Activated T-helper 1 cell treated with Interleukin-2 at 50 U/mL for 16 hours (primary cell): ENCODE measurements around the gene TP53I3.
"Not testable (repeated sequence)": the region's sequence is repeated elsewhere in the genome, so short reads cannot be mapped to it uniquely, and the experiment has no call there.

Experiments used
- DNase-seq: peaks from one replicate; pipeline ENCODE4 v3.0.0-alpha.2; 2020; ENCODE audit warnings: low read depth

Gene TP53I3

DNA sequence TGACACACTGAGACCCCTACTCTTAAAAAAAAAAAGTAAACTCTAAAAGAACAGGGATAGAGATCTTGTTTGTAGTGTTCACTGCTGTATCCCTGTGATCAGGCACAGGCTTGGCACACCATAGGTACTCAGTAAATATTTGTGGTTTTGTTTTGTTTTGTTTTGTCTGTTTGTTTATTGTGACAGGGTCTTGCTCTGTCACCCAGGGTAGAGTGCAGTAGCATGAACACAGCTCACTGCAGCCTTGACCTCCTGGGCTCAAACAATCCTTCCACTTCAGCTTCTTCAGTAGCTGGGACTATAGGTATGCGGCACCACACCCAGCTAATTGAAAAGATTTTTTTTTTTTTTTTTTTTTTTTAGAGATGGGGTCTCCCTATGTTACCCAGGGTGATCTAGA lies 31.7 kb downstream of the TP53I3 start:
- no peak for DNase-seq

DNA sequence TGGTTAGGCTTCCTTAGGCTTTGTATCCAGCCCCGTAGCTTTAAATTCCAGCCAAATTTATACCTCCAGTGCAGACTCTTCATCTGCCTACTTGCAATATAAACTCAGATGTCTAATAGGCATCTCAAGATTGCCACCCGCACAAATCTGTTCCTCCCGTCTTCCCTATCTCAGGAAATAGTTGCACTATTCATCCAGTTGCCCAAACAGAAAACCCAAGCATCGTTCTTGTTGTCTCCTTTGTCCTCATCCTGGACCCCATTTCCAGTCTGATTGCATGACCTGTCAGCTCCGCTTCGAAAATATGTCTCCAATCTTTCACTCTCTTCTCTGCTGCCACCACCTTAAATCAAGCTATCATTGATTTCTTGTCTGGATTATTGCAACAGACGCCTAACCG lies 32.8 kb downstream of the TP53I3 start:
- DNase-seq = no peak

GRCh38 chr2:24050041-24050979 lies 34.3 kb downstream of the TP53I3 start:
- DNase-seq = no peak

DNA sequence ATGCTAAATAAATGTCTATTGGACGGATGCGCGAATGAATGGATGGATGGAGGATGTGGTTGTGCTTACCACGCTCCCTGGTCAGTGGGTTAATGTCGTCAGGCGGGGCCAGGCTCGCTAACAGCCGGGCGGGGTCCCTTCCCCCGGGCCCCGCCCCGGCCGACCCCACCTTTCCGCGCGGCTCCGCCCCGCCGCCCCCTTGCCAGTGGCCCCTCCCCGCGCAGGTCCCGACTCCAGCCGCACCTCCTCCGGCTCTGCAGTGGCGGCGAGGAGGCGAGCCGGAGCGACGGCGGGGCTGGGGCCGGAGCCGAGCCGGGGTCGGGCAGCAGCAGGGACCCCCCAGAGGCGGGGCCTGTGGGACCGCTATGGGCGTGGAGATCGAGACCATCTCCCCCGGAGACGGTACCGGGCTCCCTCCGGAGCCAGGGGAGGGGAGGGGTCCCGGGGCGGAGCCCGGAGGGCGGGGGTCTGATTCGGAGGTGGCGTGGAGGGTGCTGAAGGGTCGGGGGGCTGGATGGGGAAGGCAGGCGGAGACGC lies 35.1 kb downstream of the TP53I3 start, which contains the start of gene FKBP1B:
Gene FKBP1B (plus strand): TSS at position 257 of the 537 bp plus-strand sequence. CDS start 109 bp downstream, at position 366.
- DNase-seq = peak; percentile 29

- no peak for DNase-seq
Observed at GRCh38 chr2:24048769-24049484, 35.7 kb downstream of the TP53I3 start.

GRCh38 chr2:24047703-24048033 lies 37.0 kb downstream of the TP53I3 start:
- DNase-seq = no peak

DNA sequence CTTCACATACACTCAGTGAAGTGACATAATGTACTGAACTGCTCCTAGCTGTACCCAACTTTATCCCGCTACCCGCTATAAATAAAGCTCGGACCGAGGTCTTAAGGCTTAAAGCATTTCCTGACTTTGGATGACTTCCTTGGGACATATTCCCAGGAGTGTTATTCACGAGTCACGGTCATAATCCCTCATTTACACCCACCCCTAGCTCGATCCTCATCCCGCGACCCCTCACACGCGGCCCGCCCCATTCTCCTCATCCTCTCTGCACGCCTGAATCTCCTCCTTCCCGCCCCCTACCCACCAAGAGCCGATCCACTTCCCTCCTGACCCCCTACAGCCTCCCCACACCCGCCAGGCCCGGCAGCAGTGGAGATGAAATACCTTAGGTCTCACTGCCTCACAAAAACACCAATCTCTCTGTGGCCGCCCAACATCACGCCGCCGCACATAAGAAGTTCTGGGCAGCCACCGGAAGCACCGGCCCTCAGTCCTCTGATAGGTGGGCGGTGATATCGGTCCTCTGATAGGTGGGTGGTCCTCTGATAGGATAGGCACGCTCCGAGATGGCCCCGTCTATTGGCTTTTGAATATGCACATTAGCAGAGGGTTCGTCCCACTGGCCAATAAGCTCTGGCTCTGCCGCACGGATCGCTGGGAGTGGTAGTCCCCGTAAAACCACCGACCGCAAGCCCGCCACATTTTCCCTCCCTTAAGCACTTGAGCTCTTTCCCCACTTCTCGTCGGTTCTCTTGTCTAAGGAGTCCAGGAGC lies 37.5 kb downstream of the TP53I3 start, which contains the start of gene WDCP:
Gene WDCP (minus strand): TSS at position 462 of the 773 bp plus-strand sequence. CDS start 7,897 bp downstream, outside the sequence.
- DNase-seq = peak; percentile 84

GRCh38 chr2:24046599-24046929 lies 38.1 kb downstream of the TP53I3 start:
- DNase-seq = no peak

DNA sequence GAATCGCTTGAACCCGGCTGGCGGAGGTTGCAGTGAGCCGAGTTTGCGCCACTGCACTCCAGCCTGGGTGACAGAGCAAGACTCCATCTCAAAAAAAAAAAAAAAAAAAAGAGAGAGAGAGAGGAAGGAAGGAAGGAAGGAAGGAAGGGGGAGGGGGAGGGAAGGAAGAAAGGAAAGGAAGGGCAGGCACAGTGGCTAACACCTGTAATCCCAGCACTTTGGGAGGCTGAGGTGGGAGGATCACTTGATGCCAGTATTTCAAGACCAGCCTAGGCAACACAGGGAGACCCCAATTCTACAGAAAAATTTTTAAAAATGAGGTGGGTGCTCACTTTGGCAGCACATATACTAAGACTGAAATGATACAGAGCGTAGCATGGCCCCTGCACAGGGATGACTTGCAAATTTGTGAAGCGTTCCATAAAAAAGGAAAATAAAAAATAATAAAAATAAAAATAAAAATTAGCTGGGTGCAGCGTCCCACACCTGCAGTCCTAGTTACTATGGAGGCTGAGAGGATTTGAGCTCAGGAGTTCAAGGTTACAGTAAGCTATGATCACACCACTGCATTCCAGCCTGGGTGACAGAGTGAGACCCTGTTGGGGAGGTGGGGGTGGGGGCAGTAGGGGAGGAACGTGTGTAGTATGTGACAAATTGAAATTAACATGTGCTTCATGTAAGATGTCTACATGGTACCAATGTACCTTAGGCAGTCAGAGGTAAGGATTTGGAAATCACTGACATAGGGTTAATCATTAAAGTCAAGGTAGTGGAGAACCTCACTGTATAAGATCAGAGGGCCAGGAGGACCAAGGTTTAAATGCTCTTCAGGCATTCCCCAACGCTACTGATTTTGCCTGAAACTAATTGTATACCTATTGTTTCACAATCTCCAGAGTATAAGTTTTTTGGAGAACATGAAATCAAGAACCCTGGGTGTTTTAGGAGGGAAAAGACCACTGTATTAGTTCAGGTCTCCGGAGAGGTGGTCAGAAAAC lies 38.8 kb downstream of the TP53I3 start:
- DNase-seq = no peak

- DNase-seq = not testable (repeated sequence)
Observed at GRCh38 chr2:24043133-24043532, 41.5 kb downstream of the TP53I3 start.

GRCh38 chr2:24040511-24040910 lies 44.1 kb downstream of the TP53I3 start:
- DNase-seq = no peak

DNA sequence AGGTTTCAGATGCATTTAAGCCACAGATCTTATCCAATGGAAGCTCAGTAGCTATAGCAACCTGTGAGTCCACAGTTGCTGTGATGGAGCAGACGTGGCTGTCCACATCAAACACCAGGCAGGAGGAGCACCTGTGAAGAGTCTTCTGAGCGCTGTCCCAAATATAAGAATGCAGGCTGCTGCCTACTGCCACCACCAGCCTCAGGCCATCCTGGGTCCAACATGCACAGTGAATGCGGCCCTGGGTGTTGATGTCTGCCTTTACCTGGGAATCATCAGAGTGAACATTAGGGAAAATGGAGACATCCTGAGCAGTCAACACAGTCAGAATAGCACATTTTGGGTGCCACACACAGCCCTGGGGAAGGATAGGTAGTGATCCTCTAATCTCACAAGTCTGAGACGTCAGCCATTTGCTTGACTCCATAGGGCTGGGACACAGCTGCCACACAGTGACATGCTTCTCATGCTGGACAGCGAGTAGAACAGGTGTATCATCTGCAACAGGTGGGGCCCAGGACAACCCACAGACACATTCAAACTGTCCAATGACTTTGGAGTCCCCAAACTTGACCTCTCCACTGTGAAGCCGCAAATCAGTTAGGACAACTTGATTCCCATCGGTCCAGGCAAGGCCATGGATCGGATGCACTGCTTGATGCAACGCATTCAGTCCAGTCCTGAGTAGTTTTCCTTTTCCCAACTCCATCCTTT lies 45.7 kb downstream of the TP53I3 start:
- DNase-seq = no peak
